Measurements from ENCODE around the gene PXDN.
A peak's percentile ranks its signal among the peaks of the same experiment; 100 is the strongest.
"Not testable (repeated sequence)": the region's sequence is repeated elsewhere in the genome, so short reads cannot be mapped to it uniquely, and the experiment has no call there.

Gene PXDN

GRCh38 chr2:1627628-1628381 is 116.5 kb downstream of the PXDN start:
- ATAC-seq (no peak), DNase-seq (no peak)

GRCh38 chr2:1626271-1626681 is 118.0 kb downstream of the PXDN start:
- ATAC-seq (no peak), DNase-seq (no peak)

GRCh38 chr2:1625281-1626001 is 118.9 kb downstream of the PXDN start:
- no peak for DNase-seq
- no peak for ATAC-seq

GRCh38 chr2:1623906-1624445 is 120.3 kb downstream of the PXDN start:
- DNase-seq (no peak), ATAC-seq (no peak)

- ATAC-seq (no peak), DNase-seq (no peak)
Observed at GRCh38 chr2:1622521-1623200, 121.7 kb downstream of the PXDN start.

GRCh38 chr2:1621976-1622375 is 122.3 kb downstream of the PXDN start:
- not testable (repeated sequence) for DNase-seq, ATAC-seq

- no peak for DNase-seq
- ATAC-seq: no peak
Observed at GRCh38 chr2:1621501-1621900, 122.8 kb downstream of the PXDN start.

- DNase-seq (no peak), ATAC-seq (no peak)
Observed at GRCh38 chr2:1621041-1621440, 123.3 kb downstream of the PXDN start.

- DNase-seq (no peak), ATAC-seq (no peak)
Observed at GRCh38 chr2:1620081-1620480, 124.2 kb downstream of the PXDN start.

- DNase-seq (no peak), ATAC-seq (no peak)
Observed at GRCh38 chr2:1619556-1619955, 124.8 kb downstream of the PXDN start.

GRCh38 chr2:1618974-1619373 is 125.3 kb downstream of the PXDN start:
- no peak for ATAC-seq

GRCh38 chr2:1618191-1618961 is 125.9 kb downstream of the PXDN start:
- DNase-seq: no peak
- ATAC-seq: no peak

More at GRCh38 chr2:1618974-1619373, 125.3 kb downstream of the PXDN start:
- no peak for DNase-seq

- ATAC-seq: no peak
- no peak for DNase-seq
Observed at GRCh38 chr2:1617425-1618021, 126.8 kb downstream of the PXDN start.

GRCh38 chr2:1614564-1614963 is 129.8 kb downstream of the PXDN start:
- DNase-seq (no peak), ATAC-seq (peak; percentile 14)

GRCh38 chr2:1613731-1614354 is 130.5 kb downstream of the PXDN start:
- ATAC-seq: no peak
- DNase-seq: no peak

- DNase-seq (no peak), ATAC-seq (no peak)
Observed at GRCh38 chr2:1613078-1613445, 131.3 kb downstream of the PXDN start.

- DNase-seq (no peak), ATAC-seq (no peak)
Observed at GRCh38 chr2:1612391-1613077, 131.8 kb downstream of the PXDN start.

- ATAC-seq (no peak), DNase-seq (no peak)
Observed at GRCh38 chr2:1611886-1612285, 132.4 kb downstream of the PXDN start.

- ATAC-seq: no peak
- no peak for DNase-seq
Observed at GRCh38 chr2:1610096-1610485, 134.2 kb downstream of the PXDN start.

- ATAC-seq (no peak), DNase-seq (no peak)
Observed at GRCh38 chr2:1609485-1610095, 134.7 kb downstream of the PXDN start.
